Spleen (tissue), 11 donors: Measurements from ENCODE around the gene ARHGAP30. TPM values are rescaled to one million over a fixed set of nuclear protein-coding genes. Genes with fewer than 3 reads are reported as not detected.

Experiments used
- DNase-seq: peaks from one replicate; pipeline ENCODE4 v3.0.0-alpha.2; 2020
- H3K27ac ChIP-seq, 8 donors: fragments of 200-600 bp; sonication (generic) in 7 of 8; 1 replicate in 4 of 8; 2 replicates in 4 of 8; pipeline versions ENCODE4 v1.5.0 to v1.8.0; 2016 to 2021; ENCODE audit warnings: inconsistent platforms in 4 of 8, mild to moderate bottlenecking in 4 of 8, moderate library complexity in 1 of 8
- H3K27me3 ChIP-seq, 7 donors: fragments of 200-600 bp; sonication (generic) in 6 of 7; replicated peaks in 1 of 7; 1 replicate in 4 of 7; 2 replicates in 3 of 7; pipeline versions ENCODE4 v1.5.0 to v1.8.0; 2016 to 2021; ENCODE audit warnings: inconsistent platforms in 3 of 7, mild to moderate bottlenecking in 1 of 7
- H3K36me3 ChIP-seq, 6 donors: fragments of 200-600 bp; sonication (generic) in 5 of 6; 1 replicate in 4 of 6; 2 replicates in 2 of 6; pipeline versions ENCODE4 v1.5.0 to v1.8.0; 2016 to 2021; ENCODE audit warnings: inconsistent platforms in 2 of 6
- H3K4me1 ChIP-seq, 6 donors: fragments of 200-600 bp; sonication (generic) in 5 of 6; 1 replicate in 3 of 6; 2 replicates in 3 of 6; pipeline versions ENCODE4 v1.5.0 to v1.8.0; 2016 to 2021; ENCODE audit warnings: inconsistent platforms in 3 of 6
- H3K4me3 ChIP-seq, 8 donors: fragments of 200-600 bp; sonication (generic) in 7 of 8; 1 replicate in 4 of 8; 2 replicates in 4 of 8; pipeline versions ENCODE4 v1.5.0 to v1.8.0; 2016 to 2021; ENCODE audit warnings: inconsistent platforms in 4 of 8, mild to moderate bottlenecking in 4 of 8, moderate library complexity in 2 of 8
- H3K9me3 ChIP-seq, 8 donors: fragments of 200-600 bp; sonication (generic) in 7 of 8; 1 replicate in 4 of 8; 2 replicates in 4 of 8; pipeline versions ENCODE4 v1.5.0 to v1.8.0; 2016 to 2021; ENCODE audit warnings: inconsistent platforms in 4 of 8
- CTCF ChIP-seq, 11 experiments: fragments of 200-600 bp in 7 of 11; fragments of 450-650 bp in 4 of 11; sonication (generic) in 4 of 11; IDR thresholded peaks in 8 of 11; conservative IDR thresholded peaks in 3 of 11; 1 replicate in 7 of 11; 2 replicates in 4 of 11; pipeline versions ENCODE4 v1.4.0 to v1.8.0; 2016 to 2021; ENCODE audit warnings: antibody characterized with exemption in 11 of 11, inconsistent platforms in 4 of 11, mild to moderate bottlenecking in 1 of 11
- POLR2A ChIP-seq, 3 donors: fragments of 450-650 bp; IDR thresholded peaks; one replicate each; pipeline ENCODE4 v1.5.1; 2017; ENCODE audit warnings: antibody characterized with exemption in 3 of 3, mild to moderate bottlenecking in 1 of 3
- POLR2AphosphoS5 ChIP-seq, 3 donors: sonication (generic); formaldehyde crosslinking; IDR thresholded peaks; one replicate each; pipeline ENCODE4 v1.5.1; 2017; ENCODE audit warnings: antibody characterized with exemption in 3 of 3
- WGBS, 5 donors: extraction: QIAGEN DNeasy Blood & Tissue Kit in 3 of 5; methylation state at CpG; one replicate each; pipeline versions ENCODE4 v1.1.5 to v1.1.7; 2013 to 2018; 5-methylcytosine and 5-hydroxymethylcytosine counted together
- intact Hi-C: fragments of 100-400 bp; cut with DNase I; formaldehyde crosslinking; loops from one replicate; pipeline ENCODE4 v1.15.0; 2023; ENCODE audit warnings: low total_unique reads
- polyA plus RNA-seq, 3 donors: library from polyadenylated mRNA; stranded (reverse); fragments of 200-250 nt; gene quantifications; one replicate each; pipeline ENCODE4 v1.2.1, GENCODE V29; 2013
- total RNA-seq, 7 donors: library from RNA; depleted of rRNA in 3 of 7; stranded (reverse); fragments of >200 nt in 3 of 7; fragmentation: NEBNext Ultra II Directional in 4 of 7; extraction: Animal tissue kit (Norgen Biotek cat#: 25700) in 4 of 7; gene quantifications; one replicate each; pipeline versions ENCODE4 v1.1.0 to v1.2.1, GENCODE V29; 2016 to 2021
- donor health status: healthy with polysubstance abuse.
- donor health status: DM: no; HTN: no; CAD: no; lungs with moderate emphysema.
- donor health status: DM: no; HTN: no; CAD: no.
- donor health status: Bipolar disorder and iron deficiency.
- donor health status: healthy.
- donor health status: DM: no; HTN: no; CAD: no.
- donor health status: DM: yes; HTN: yes; CAD: no.

ARHGAP30 gene
- total and polyA plus RNA-seq, 10 donors, result 28.8 to 145 (median 120) TPM

GRCh38 chr1:161094481-161094880 lies 24.8 kb upstream of the ARHGAP30 start:
- DNase-seq, result no peak
- intact Hi-C loops, result loop anchor here (10.0 kb wide), 1 partner anchor 50 kb away; the partner anchor contains the start of gene USF1
- Histone ChIP-seq H3K27ac (no peak overlapping the region), H3K4me3 (no peak overlapping the region), H3K27me3 (no peaks in the 10 kb centered on the region), H3K4me1 (peaks cover 15 to 37% (median 32%) of the 10 kb centered on the region in 6 donors), H3K36me3 (peaks cover 0 to 4% (median 0%) of the 10 kb centered on the region in 6 donors), H3K9me3 (no peaks in the 10 kb centered on the region)
- no peak for TF ChIP-seq CTCF (IDR thresholded peaks at IDR 0.05 in 8 of 11, conservative IDR thresholded peaks at IDR 0.05 in 3 of 11)
- no peak for TF ChIP-seq POLR2A (IDR thresholded peaks at IDR 0.05)
- TF ChIP-seq POLR2AphosphoS5 (IDR thresholded peaks at IDR 0.05), result no peak
- 91 to 98% (median 97%) methylated on average over 14 of the region's 14 CpGs for WGBS, 5 donors

- no peak for TF ChIP-seq POLR2A (IDR thresholded peaks at IDR 0.05)
- 80 to 90% (median 84%) methylated on average over 3 of the region's 3 CpGs for WGBS, 5 donors
- H3K27ac ChIP-seq, result no peak overlapping the region
- intact Hi-C loops, result loop anchor here (10.0 kb wide), 1 partner anchor 48 kb away; the partner anchor contains the start of gene USF1
- H3K4me3 ChIP-seq, result no peak overlapping the region
- H3K36me3 ChIP-seq, result no peaks in the 10 kb centered on the region
- no peaks in the 10 kb centered on the region for H3K9me3 ChIP-seq
- no peaks in the 10 kb centered on the region for H3K27me3 ChIP-seq
- peaks cover 5 to 27% (median 16%) of the 10 kb centered on the region in 6 donors for H3K4me1 ChIP-seq
- no peak for DNase-seq
These were observed 22.9 kb upstream of the ARHGAP30 start for GRCh38 chr1:161092621-161093028.

GRCh38 chr1:161091796-161092507 lies 22.3 kb upstream of the ARHGAP30 start:
- intact Hi-C loops, result loop anchor here (10.0 kb wide), 1 partner anchor 47 kb away; the partner anchor contains the start of gene USF1
- H3K9me3 ChIP-seq, result no peaks in the 10 kb centered on the region

GRCh38 chr1:161091093-161091492 lies 21.4 kb upstream of the ARHGAP30 start:
- DNase-seq, result no peak
- no peaks in the 10 kb centered on the region for H3K9me3 ChIP-seq
- intact Hi-C loops, result loop anchor here (10.0 kb wide), 1 partner anchor 46 kb away; the partner anchor contains the start of gene USF1
- H3K27ac ChIP-seq, result no peak overlapping the region
- H3K4me1 ChIP-seq, result peaks cover 0 to 11% (median 2%) of the 10 kb centered on the region in 6 donors
- no peaks in the 10 kb centered on the region for H3K36me3 ChIP-seq
- TF ChIP-seq CTCF (IDR thresholded peaks at IDR 0.05 in 8 of 11, conservative IDR thresholded peaks at IDR 0.05 in 3 of 11), result no peak
- no peak for TF ChIP-seq POLR2A (IDR thresholded peaks at IDR 0.05)
- no peak for TF ChIP-seq POLR2AphosphoS5 (IDR thresholded peaks at IDR 0.05)
- H3K4me3 ChIP-seq, result no peak overlapping the region
- WGBS, 5 donors, result 81 to 94% (median 86%) methylated on average over 5 of the region's 5 CpGs
- no peaks in the 10 kb centered on the region for H3K27me3 ChIP-seq

More at GRCh38 chr1:161091796-161092507, 22.3 kb upstream of the ARHGAP30 start:
- Histone ChIP-seq H3K27me3 (no peaks in the 10 kb centered on the region), H3K4me1 (peaks cover under 1 to 20% (median 10%) of the 10 kb centered on the region in 6 donors), H3K27ac (no peak overlapping the region), H3K4me3 (no peak overlapping the region), H3K36me3 (no peaks in the 10 kb centered on the region)
- WGBS, 5 donors, result 92 to 98% (median 96%) methylated on average over 7 of the region's 7 CpGs
- no peak for DNase-seq
- TF ChIP-seq POLR2A (IDR thresholded peaks at IDR 0.05) (no peak), CTCF (IDR thresholded peaks at IDR 0.05 in 8 of 11, conservative IDR thresholded peaks at IDR 0.05 in 3 of 11) (no peak), POLR2AphosphoS5 (IDR thresholded peaks at IDR 0.05) (no peak)
